Erythroblast (primary cell): ENCODE measurements around the gene RNF43.

Experiments used
- GATA1 ChIP-seq: IDR thresholded peaks from 2 replicates; pipeline ENCODE4 v1.6.1; 2011; ENCODE audit warnings: low read depth, mild to moderate bottlenecking, control low read depth, low read length, moderate library complexity
- POLR2A ChIP-seq: IDR thresholded peaks from 2 replicates; pipeline ENCODE4 v1.6.1; 2011; ENCODE audit warnings: mild to moderate bottlenecking, low read length

DNA sequence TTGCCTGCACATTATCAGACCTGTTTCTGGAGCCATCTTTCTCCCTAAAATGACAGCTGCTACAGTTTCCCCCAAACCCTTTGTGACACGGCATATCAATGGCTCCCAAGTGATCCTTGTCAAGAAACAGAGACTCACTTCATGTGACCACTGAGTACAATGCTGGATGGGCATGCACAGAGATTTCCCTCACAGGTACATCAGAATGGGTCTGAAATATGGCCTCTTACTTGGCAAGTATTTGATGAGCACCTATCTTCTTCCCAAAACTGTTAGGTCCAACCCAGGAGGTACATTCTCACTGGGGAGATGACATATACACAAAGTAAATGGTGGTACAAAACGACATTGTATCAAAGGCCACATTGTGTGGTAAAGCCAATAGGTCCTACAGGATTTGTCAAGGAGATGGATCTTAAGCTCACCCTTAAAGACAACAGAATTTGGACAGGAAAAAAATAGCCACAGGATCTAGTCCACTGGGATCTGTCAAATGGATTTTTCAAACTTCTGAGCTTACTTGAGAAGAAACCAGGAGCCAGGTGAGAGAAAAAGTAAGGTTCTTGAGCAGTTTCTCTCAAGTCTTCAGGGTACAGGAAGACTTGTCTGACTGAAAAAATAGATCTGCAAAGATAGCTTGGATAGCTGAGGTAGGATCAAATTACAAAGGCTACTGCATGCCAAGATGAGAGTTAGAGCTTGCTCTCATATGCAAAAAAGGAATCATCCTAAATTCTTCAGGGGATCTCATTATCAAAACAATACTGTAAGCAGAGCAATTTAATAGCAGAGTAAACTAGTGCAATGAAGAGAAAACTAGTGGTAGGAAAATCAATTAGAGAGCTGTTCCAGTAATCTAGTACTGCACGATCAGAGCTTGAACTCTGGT lies 28.8 kb downstream of the RNF43 start:
- TF ChIP-seq POLR2A = no peak
- TF ChIP-seq GATA1 = no peak
